Renal cortical epithelial cell (primary cell): Measurements from ENCODE around the gene CACNA1B. TPM values are rescaled to one million over a fixed set of nuclear protein-coding genes. Genes with fewer than 3 reads are reported as not detected.
"Not testable (repeated sequence)": the region's sequence is repeated elsewhere in the genome, so short reads cannot be mapped to it uniquely, and the experiment has no call there.

ENCODE experiments used
- DNase-seq: peaks from one replicate; pipeline ENCODE4 v3.0.0-alpha.2; 2011; ENCODE audit warnings: low read depth
- total RNA-seq: library from RNA; depleted of rRNA; stranded (reverse); fragments of >200 nt; gene quantifications from 2 replicates; pipeline ENCODE4 v1.2.3, GENCODE V29; 2014

CACNA1B gene
- total RNA-seq, 1 donor from 2014 or later: 0.05 TPM

GRCh38 chr9:138142528-138143244 is 265.1 kb downstream of the CACNA1B start:
- DNase-seq: not testable (repeated sequence)

GRCh38 chr9:138143491-138143890 is 265.9 kb downstream of the CACNA1B start:
- not testable (repeated sequence) for DNase-seq

- DNase-seq: not testable (repeated sequence)
Observed at GRCh38 chr9:138147556-138147955, 270.0 kb downstream of the CACNA1B start.

GRCh38 chr9:138149672-138150656 is 272.4 kb downstream of the CACNA1B start:
- DNase-seq: not testable (repeated sequence)

- DNase-seq: not testable (repeated sequence)
Observed at GRCh38 chr9:138155788-138156187, 278.2 kb downstream of the CACNA1B start.

- not testable (repeated sequence) for DNase-seq
Observed at GRCh38 chr9:138166793-138167192, 289.2 kb downstream of the CACNA1B start.
